IMR-90 (cell line): Measurements from ENCODE around the gene CLEC4M.

ENCODE experiments used
- CHD1 ChIP-seq: IDR thresholded peaks from 2 replicates; pipeline ENCODE4 v1.6.1; 2012; ENCODE audit warnings: low read depth, low read length, improper control_type of control experiment
- CTCF ChIP-seq: conservative IDR thresholded peaks from 2 replicates; pipeline ENCODE4 v1.5.1; 2012; ENCODE audit warnings: mild to moderate bottlenecking, low read depth, low read length, improper control_type of control experiment
- ELK1 ChIP-seq: fragments of 150-350 bp; IDR thresholded peaks from 2 replicates; pipeline ENCODE4 v1.6.1; 2016; ENCODE audit warnings: low read depth, mild to moderate bottlenecking, low read length, moderate library complexity, borderline replicate concordance
- FOS ChIP-seq: fragments of 150-350 bp; IDR thresholded peaks from 2 replicates; pipeline ENCODE4 v1.6.1; 2016; ENCODE audit warnings: low read depth, low read length
- MXI1 ChIP-seq: IDR thresholded peaks from 2 replicates; pipeline ENCODE4 v1.6.1; 2012; ENCODE audit warnings: low read depth, mild to moderate bottlenecking, low read length, moderate library complexity, borderline replicate concordance
- POLR2A ChIP-seq: IDR thresholded peaks from 2 replicates; pipeline ENCODE4 v1.6.1; 2012; ENCODE audit warnings: mild to moderate bottlenecking, low read depth, low read length
- RAD21 ChIP-seq: IDR thresholded peaks from 2 replicates; pipeline ENCODE4 v1.6.1; 2012; ENCODE audit warnings: low read length, improper control_type of control experiment
- RCOR1 ChIP-seq: IDR thresholded peaks from 2 replicates; pipeline ENCODE4 v1.6.1; 2012; ENCODE audit warnings: mild to moderate bottlenecking, low read length, improper control_type of control experiment; ENCODE audit not compliant: insufficient replicate concordance
- RFX5 ChIP-seq: IDR thresholded peaks from 2 replicates; pipeline ENCODE4 v1.8.0; 2012; ENCODE audit warnings: low read depth, mild to moderate bottlenecking, low read length, moderate library complexity
- SMC3 ChIP-seq: fragments of 150-350 bp; IDR thresholded peaks from 2 replicates; pipeline ENCODE4 v1.6.1; 2016; ENCODE audit warnings: low read depth, mild to moderate bottlenecking, antibody characterized with exemption, low read length, moderate library complexity
- USF2 ChIP-seq: fragments of 150-350 bp; IDR thresholded peaks from 2 replicates; pipeline ENCODE4 v1.6.1; 2017; ENCODE audit warnings: mild to moderate bottlenecking, antibody characterized with exemption, low read length, low read depth

GRCh38 chr19:7746903-7747884, 15.8 kb upstream of the CLEC4M start, which contains the start of gene CD209:
- TF ChIP-seq POLR2A (no peak), CTCF (no peak), RCOR1 (no peak), CHD1 (no peak), SMC3 (no peak), RAD21 (no peak), ELK1 (no peak), USF2 (no peak), RFX5 (no peak), MXI1 (no peak), FOS (no peak)
